Ovary (tissue), 9 donors: ENCODE results near the gene XIRP2. TPM values are rescaled to one million over a fixed set of nuclear protein-coding genes. Genes with fewer than 3 reads are reported as not detected.

ENCODE experiments used
- DNase-seq, 5 donors: peaks; one replicate each; pipeline ENCODE4 v3.0.0-alpha.2; 2019 to 2020
- H3K27ac ChIP-seq, 2 donors: fragments of 200-600 bp; one replicate each; pipeline versions ENCODE4 v1.5.1 to v1.8.0; 2019 to 2022
- H3K27me3 ChIP-seq: fragments of 200-600 bp; one replicate; pipeline ENCODE4 v1.8.0; 2022
- H3K36me3 ChIP-seq: fragments of 200-600 bp; sonication (generic); one replicate; pipeline ENCODE4 v1.5.1; 2019
- H3K4me1 ChIP-seq: one replicate; pipeline ENCODE4 v1.8.1; 2013; ENCODE audit warnings: mild to moderate bottlenecking, moderate library complexity; ENCODE audit not compliant: insufficient read depth
- H3K4me3 ChIP-seq: fragments of 200-600 bp; sonication (generic); one replicate; pipeline ENCODE4 v1.5.1; 2017
- H3K9me3 ChIP-seq, 2 donors: fragments of 200-600 bp in 1 of 2; sonication (generic) in 1 of 2; one replicate each; pipeline versions ENCODE4 v1.5.1 to v1.8.1; 2013 to 2019; ENCODE audit warnings: mild to moderate bottlenecking in 1 of 2, moderate library complexity in 1 of 2
- CTCF ChIP-seq, 3 donors: fragments of 450-650 bp in 2 of 3; fragments of 200-600 bp in 1 of 3; IDR thresholded peaks; one replicate each; pipeline versions ENCODE4 v1.5.1 to v1.8.0; 2016 to 2022; ENCODE audit warnings: antibody characterized with exemption in 3 of 3, mild to moderate bottlenecking in 1 of 3
- EP300 ChIP-seq: sonication (generic); formaldehyde crosslinking; IDR thresholded peaks from one replicate; pipeline ENCODE4 v1.6.1; 2017; ENCODE audit warnings: antibody characterized with exemption
- POLR2A ChIP-seq: fragments of 450-650 bp; IDR thresholded peaks from one replicate; pipeline ENCODE4 v1.6.1; 2017; ENCODE audit warnings: antibody characterized with exemption, mild to moderate bottlenecking, moderate library complexity
- WGBS, 3 donors: extraction: QIAGEN DNeasy Blood & Tissue Kit in 1 of 3; methylation state at CpG; one replicate each; pipeline versions ENCODE4 v1.1.5 to v1.1.7; 2013 to 2017; 5-methylcytosine and 5-hydroxymethylcytosine counted together
- intact Hi-C, 4 donors: fragments of 100-400 bp; cut with DNase I; formaldehyde crosslinking; loops; one replicate each; pipeline versions ENCODE4 v1.11.0 to v1.15.1; 2022 to 2023
- polyA plus RNA-seq, 2 donors: library from polyadenylated mRNA; stranded (reverse); fragments of 200-250 nt in 1 of 2; fragments of 350-450 nt in 1 of 2; fragmentation: Illumina TruSeq in 1 of 2; extraction: RNeasy Lipid Tissue Mini Kit (QIAGEN cat#74804) in 1 of 2; gene quantifications; one replicate each; pipeline ENCODE4 v1.2.3, GENCODE V29; 2013 to 2014
- total RNA-seq, 7 donors: library from RNA; depleted of rRNA in 2 of 7; stranded (reverse); fragments of >200 nt in 2 of 7; fragmentation: NEBNext Ultra II Directional in 3 of 7; extraction: Animal tissue kit (Norgen Biotek cat#: 25700) in 3 of 7; gene quantifications; one replicate each; pipeline versions ENCODE4 v1.1.0 to v1.2.4, GENCODE V29; 2016 to 2023
- donor health status: DM: no; HTN: no; CAD: no; lungs with moderate emphysema.
- donor health status: DM: no; HTN: no; CAD: no.
- donor health status: Bipolar disorder and iron deficiency.
- donor health status: DM: yes; HTN: yes; CAD: no.
- donor health status: DM: no; HTN: no; CAD: no.
- donor health status: DM: yes; HTN: yes; CAD: no.

The XIRP2 gene
- total and polyA plus RNA-seq, 9 donors = 0.03 to 0.47 (median 0.12) TPM; not detected in 4

- intact Hi-C loops = no loop called here
- no peak overlapping the region for H3K4me3 ChIP-seq
- TF ChIP-seq EP300 (no peak), CTCF (IDR thresholded peaks at IDR 0.05) (no peak), POLR2A (no peak)
- no peaks in the 10 kb centered on the region for H3K9me3 ChIP-seq
- WGBS, 3 donors = 75 to 90% (median 87%) methylated on average over 4 of the region's 4 CpGs
- no peaks in the 10 kb centered on the region for H3K4me1 ChIP-seq
- no peaks in the 10 kb centered on the region for H3K27me3 ChIP-seq
- no peak for DNase-seq
- H3K36me3 ChIP-seq = no peaks in the 10 kb centered on the region
- H3K27ac ChIP-seq = no peak overlapping the region
Observed at GRCh38 chr2:167114018-167114417, 225.7 kb downstream of the XIRP2 start.

GRCh38 chr2:167115541-167115940 lies 227.3 kb downstream of the XIRP2 start:
- Histone ChIP-seq H3K4me1 (no peaks in the 10 kb centered on the region), H3K4me3 (no peak overlapping the region), H3K9me3 (no peaks in the 10 kb centered on the region), H3K27me3 (no peaks in the 10 kb centered on the region), H3K27ac (no peak overlapping the region), H3K36me3 (no peaks in the 10 kb centered on the region)
- TF ChIP-seq CTCF (IDR thresholded peaks at IDR 0.05) (no peak), POLR2A (no peak), EP300 (no peak)
- intact Hi-C loops = no loop called here
- no peak for DNase-seq

DNA sequence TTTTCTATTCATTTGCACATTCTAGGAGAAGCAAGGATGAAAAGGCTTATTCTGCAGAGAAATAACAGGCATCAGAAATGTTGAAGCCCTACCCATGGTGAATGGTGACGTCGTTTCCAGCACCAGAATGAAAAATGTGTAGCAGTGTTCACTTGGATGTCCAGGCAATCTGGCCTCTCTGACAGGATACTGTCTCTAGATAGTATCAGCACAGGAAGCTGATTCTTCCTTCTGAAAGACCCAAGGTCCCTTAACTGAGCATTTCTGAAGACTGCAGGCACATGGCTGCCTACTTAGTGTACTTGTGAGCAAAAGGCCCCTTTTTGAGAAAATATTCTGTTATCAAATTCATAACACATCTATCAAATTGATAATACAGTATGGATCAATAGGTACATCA lies 234.1 kb downstream of the XIRP2 start:
- WGBS, 3 donors = 63 to 77% (median 64%) methylated on average over 2 of the region's 2 CpGs
- no peak overlapping the region for H3K27ac ChIP-seq
- no peaks in the 10 kb centered on the region for H3K36me3 ChIP-seq
- no peaks in the 10 kb centered on the region for H3K9me3 ChIP-seq
- no peak for DNase-seq
- H3K27me3 ChIP-seq = no peaks in the 10 kb centered on the region
- H3K4me3 ChIP-seq = no peak overlapping the region
- TF ChIP-seq EP300 (no peak), CTCF (IDR thresholded peaks at IDR 0.05) (no peak), POLR2A (no peak)
- peaks cover 2% of the 10 kb centered on the region for H3K4me1 ChIP-seq
- intact Hi-C loops = no loop called here

GRCh38 chr2:167126165-167126564 lies 237.9 kb downstream of the XIRP2 start:
- no peaks in the 10 kb centered on the region for H3K36me3 ChIP-seq
- peaks cover 2% of the 10 kb centered on the region for H3K4me1 ChIP-seq
- WGBS, 3 donors = 82 to 87% (median 83%) methylated on average over 3 of the region's 3 CpGs
- H3K4me3 ChIP-seq = no peak overlapping the region
- intact Hi-C loops = no loop called here
- no peaks in the 10 kb centered on the region for H3K9me3 ChIP-seq
- TF ChIP-seq EP300 (no peak), POLR2A (no peak)
- DNase-seq = no peak
- no peaks in the 10 kb centered on the region for H3K27me3 ChIP-seq
- H3K27ac ChIP-seq = no peak overlapping the region

DNA sequence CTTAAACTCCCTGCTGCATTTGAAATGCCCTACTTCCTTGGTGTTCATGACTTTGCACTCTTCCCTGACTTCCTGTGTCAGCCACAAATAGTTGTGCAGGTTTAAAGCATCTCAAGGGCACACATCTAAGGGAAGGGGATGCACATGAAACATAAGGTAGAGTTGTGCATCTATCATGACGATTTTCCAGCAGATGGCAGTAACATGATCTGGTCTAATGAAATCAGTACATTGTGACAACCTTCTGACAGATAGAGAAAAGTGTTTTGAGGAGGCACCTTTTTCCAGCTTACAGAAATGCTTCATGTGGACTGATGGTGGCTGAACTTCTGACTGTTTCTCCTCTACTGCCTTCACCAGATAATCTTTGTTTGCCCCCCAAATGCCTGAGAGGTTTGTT lies 238.9 kb downstream of the XIRP2 start:
- no peak for TF ChIP-seq CTCF (IDR thresholded peaks at IDR 0.05)
- Histone ChIP-seq H3K27ac (no peak overlapping the region), H3K9me3 (no peaks in the 10 kb centered on the region), H3K36me3 (no peaks in the 10 kb centered on the region), H3K4me1 (peaks cover 2% of the 10 kb centered on the region), H3K27me3 (no peaks in the 10 kb centered on the region), H3K4me3 (no peak overlapping the region)
- intact Hi-C loops = no loop called here
- 29 to 36% (median 32%) methylated on average over 1 of the region's 1 CpG for WGBS, 3 donors
- DNase-seq = no peak
